Neural cell (in vitro differentiated cells): Measurements from ENCODE around the gene CSH2. TPM values are rescaled to one million over a fixed set of nuclear protein-coding genes. Genes with fewer than 3 reads are reported as not detected.

ENCODE experiments used
- H2AFZ ChIP-seq: fragments of 200-600, 300-800 bp; sonication (generic), shearing (Covaris generic); 2 replicates; pipeline ENCODE4 v1.6.0; 2014; ENCODE audit warnings: low read depth, mild to moderate bottlenecking, antibody characterized with exemption, low read length, moderate library complexity
- H3F3A ChIP-seq: fragments of 200-600 bp; shearing (Covaris generic); 2 replicates; pipeline ENCODE4 v1.6.1; 2016; ENCODE audit warnings: mild to moderate bottlenecking, moderate library complexity, mixed read lengths, antibody characterized with exemption, low read length; ENCODE audit not compliant: insufficient read depth, poor library complexity, severe bottlenecking
- H3K27ac ChIP-seq: fragments of 200-600, 300-800 bp; sonication (generic), shearing (Covaris generic); 2 replicates; pipeline ENCODE4 v1.5.1; 2014; ENCODE audit warnings: mild to moderate bottlenecking, low read length, moderate library complexity
- H3K27me3 ChIP-seq: fragments of 300-800, 200-600 bp; sonication (generic), shearing (Covaris generic); 2 replicates; pipeline ENCODE4 v1.6.0; 2014; ENCODE audit warnings: mild to moderate bottlenecking, low read depth, low read length, moderate library complexity; ENCODE audit not compliant: insufficient read depth
- H3K36me3 ChIP-seq: fragments of 300-800, 200-600 bp; sonication (generic), shearing (Covaris generic); 2 replicates; pipeline ENCODE4 v1.5.1; 2014; ENCODE audit warnings: mild to moderate bottlenecking, antibody characterized with exemption, low read length, moderate library complexity; ENCODE audit not compliant: insufficient read depth
- H3K4me2 ChIP-seq: fragments of 300-800, 200-600 bp; sonication (generic), shearing (Covaris generic); 2 replicates; pipeline ENCODE4 v1.6.0; 2014; ENCODE audit warnings: mild to moderate bottlenecking, low read length
- H3K4me3 ChIP-seq: fragments of 300-800, 200-600 bp; sonication (generic), shearing (Covaris generic); 2 replicates; pipeline ENCODE4 v1.5.1; 2014; ENCODE audit warnings: mild to moderate bottlenecking, low read length, moderate library complexity
- H3K79me2 ChIP-seq: fragments of 200-600 bp; shearing (Covaris generic); replicated peaks from 2 replicates; pipeline ENCODE4 v1.6.0; 2014; ENCODE audit warnings: mild to moderate bottlenecking, low read length, moderate library complexity; ENCODE audit not compliant: insufficient read depth
- H3K9ac ChIP-seq: fragments of 300-800, 200-600 bp; sonication (generic), shearing (Covaris generic); 2 replicates; pipeline ENCODE4 v1.6.1; 2016; ENCODE audit warnings: mild to moderate bottlenecking, low read length, mixed read lengths
- H3K9me2 ChIP-seq: fragments of 200-600 bp; shearing (Covaris generic); 2 replicates; pipeline ENCODE4 v1.6.1; 2016; ENCODE audit warnings: mild to moderate bottlenecking, low read length, mixed read lengths; ENCODE audit not compliant: insufficient read depth
- H3K9me3 ChIP-seq: fragments of 200-600, 300-800 bp; sonication (generic), shearing (Covaris generic); 2 replicates; pipeline ENCODE4 v1.6.1; 2016; ENCODE audit warnings: mild to moderate bottlenecking, mixed run types, low read length, moderate library complexity, mixed read lengths
- H4K20me1 ChIP-seq: fragments of 200-600 bp; shearing (Covaris generic); 2 replicates; pipeline ENCODE4 v1.6.1; 2016; ENCODE audit warnings: mild to moderate bottlenecking, mixed run types; ENCODE audit not compliant: insufficient read depth
- CTCF ChIP-seq: fragments of 450-650 bp; IDR thresholded peaks from 2 replicates; pipeline ENCODE4 v1.5.1; 2014; ENCODE audit warnings: antibody characterized with exemption, mild to moderate bottlenecking, moderate library complexity; ENCODE audit not compliant: poor library complexity, severe bottlenecking
- EP300 ChIP-seq: fragments of 450-650 bp; conservative IDR thresholded peaks from 2 replicates; pipeline ENCODE4 v1.6.1; 2014; ENCODE audit warnings: antibody characterized with exemption, mild to moderate bottlenecking, moderate library complexity; ENCODE audit not compliant: poor library complexity, severe bottlenecking
- EZH2 ChIP-seq: fragments of 200-600, 300-800 bp; shearing (Covaris generic), sonication (generic); IDR thresholded peaks from 2 replicates; pipeline ENCODE4 v1.6.1; 2014; ENCODE audit warnings: antibody characterized with exemption, low read length, borderline replicate concordance, mild to moderate bottlenecking; ENCODE audit not compliant: insufficient read depth, poor library complexity, severe bottlenecking
- MXI1 ChIP-seq: fragments of 450-650 bp; conservative IDR thresholded peaks from 2 replicates; pipeline ENCODE4 v1.6.1; 2014; ENCODE audit warnings: antibody characterized with exemption, mild to moderate bottlenecking; ENCODE audit not compliant: poor library complexity, severe bottlenecking
- POLR2AphosphoS5 ChIP-seq: IDR thresholded peaks from 2 replicates; pipeline ENCODE4 v1.6.1; 2012
- RAD21 ChIP-seq: fragments of 450-650 bp; conservative IDR thresholded peaks from 2 replicates; pipeline ENCODE4 v1.6.1; 2014; ENCODE audit warnings: antibody characterized with exemption, mild to moderate bottlenecking, moderate library complexity
- SMC3 ChIP-seq: fragments of 450-650 bp; conservative IDR thresholded peaks from 2 replicates; pipeline ENCODE4 v1.6.1; 2014; ENCODE audit warnings: antibody characterized with exemption, mild to moderate bottlenecking, moderate library complexity; ENCODE audit not compliant: poor library complexity
- TAF1 ChIP-seq: IDR thresholded peaks from 2 replicates; pipeline ENCODE4 v1.6.1; 2012; ENCODE audit warnings: low read depth
- polyA plus RNA-seq: library from polyadenylated mRNA; depleted of rRNA; stranded (reverse); fragments of >200 nt; gene quantifications from 2 replicates; pipeline ENCODE4 v1.2.3, GENCODE V29; 2014
- TF ChIP-seq, protein P1 (sequence below): IDR thresholded peaks from 2 replicates; pipeline ENCODE4 v1.6.1; 2012; ENCODE audit warnings: borderline replicate concordance

The CSH2 gene
- polyA plus RNA-seq, 1 donor from 2014 or later, result not detected

GRCh38 chr17:63835167-63835720 is 38.2 kb downstream of the CSH2 start:
- Histone ChIP-seq H3K9me3 (no peaks in the 10 kb centered on the region), H3K9ac (no peak overlapping the region), H3K79me2 (peaks cover 4% of the 10 kb centered on the region), H3K4me3 (no peak overlapping the region), H2AFZ (no peak overlapping the region), H3K27me3 (no peaks in the 10 kb centered on the region), H3K4me2 (no peak overlapping the region), H3F3A (no peaks in the 10 kb centered on the region), H3K9me2 (no peaks in the 10 kb centered on the region), H3K36me3 (no peaks in the 10 kb centered on the region), H3K27ac (no peak overlapping the region), H4K20me1 (no peaks in the 10 kb centered on the region)
- TF ChIP-seq SMC3 (no peak), CTCF (peak; percentile 2), MXI1 (no peak), EP300 (no peak), TAF1 (no peak)

- no peaks in the 10 kb centered on the region for H3K27me3 ChIP-seq
- H3K36me3 ChIP-seq, result no peaks in the 10 kb centered on the region
- TF ChIP-seq CTCF (peak; percentile 42), POLR2AphosphoS5 (no peak), MXI1 (no peak), RAD21 (no peak)
- no peak overlapping the region for H2AFZ ChIP-seq
- no peaks in the 10 kb centered on the region for H3K9me3 ChIP-seq
- H3K9me2 ChIP-seq, result no peaks in the 10 kb centered on the region
- no peak overlapping the region for H3K4me3 ChIP-seq
- H3K4me2 ChIP-seq, result no peak overlapping the region
- peaks cover 1% of the 10 kb centered on the region for H3K79me2 ChIP-seq
- H3K9ac ChIP-seq, result no peak overlapping the region
- H3F3A ChIP-seq, result no peaks in the 10 kb centered on the region
- H3K27ac ChIP-seq, result no peak overlapping the region
- H4K20me1 ChIP-seq, result no peaks in the 10 kb centered on the region
Measured at GRCh38 chr17:63834431-63835166, 38.9 kb downstream of the CSH2 start.

DNA sequence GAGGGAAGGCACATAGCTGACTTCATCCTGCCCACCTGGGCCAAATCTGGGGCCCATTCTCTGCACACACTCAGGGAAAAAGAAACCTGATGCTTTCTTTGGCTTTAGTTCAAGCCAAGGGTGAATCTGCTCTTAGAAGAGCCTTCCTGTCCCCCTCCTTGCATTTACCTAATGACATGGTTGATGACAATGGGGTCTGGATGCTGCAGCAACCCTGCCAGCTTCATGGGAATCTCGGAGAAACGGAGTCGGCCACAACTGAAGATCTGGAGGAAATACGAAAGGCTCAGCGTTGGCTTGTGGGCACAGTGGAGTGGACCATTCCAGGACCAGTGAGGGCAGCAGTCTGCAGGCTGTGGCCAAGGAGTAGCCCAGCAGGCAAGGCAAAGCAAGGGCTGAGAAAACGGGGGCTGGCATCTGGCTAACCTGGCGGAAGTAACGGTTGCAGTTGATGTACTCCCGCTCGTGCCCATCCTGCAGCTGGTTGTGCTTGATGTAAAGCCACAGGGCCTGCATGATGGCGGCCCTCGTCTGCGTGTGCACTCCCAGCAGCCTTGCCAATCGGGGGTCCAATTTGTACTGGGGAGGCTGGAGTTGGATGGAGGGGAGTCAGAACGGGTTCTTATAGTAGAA is 39.6 kb downstream of the CSH2 start:
- Histone ChIP-seq H3K9me2 (no peaks in the 10 kb centered on the region), H3K27me3 (no peaks in the 10 kb centered on the region), H3K9ac (no peak overlapping the region), H3F3A (no peaks in the 10 kb centered on the region), H3K27ac (no peak overlapping the region), H3K9me3 (no peaks in the 10 kb centered on the region), H3K4me3 (no peak overlapping the region), H2AFZ (no peak overlapping the region), H3K4me2 (no peak overlapping the region), H4K20me1 (no peaks in the 10 kb centered on the region), H3K79me2 (peaks cover 9% of the 10 kb centered on the region), H3K36me3 (no peaks in the 10 kb centered on the region)
- TF ChIP-seq RAD21, result no peak
- TF ChIP-seq, protein P1, sequence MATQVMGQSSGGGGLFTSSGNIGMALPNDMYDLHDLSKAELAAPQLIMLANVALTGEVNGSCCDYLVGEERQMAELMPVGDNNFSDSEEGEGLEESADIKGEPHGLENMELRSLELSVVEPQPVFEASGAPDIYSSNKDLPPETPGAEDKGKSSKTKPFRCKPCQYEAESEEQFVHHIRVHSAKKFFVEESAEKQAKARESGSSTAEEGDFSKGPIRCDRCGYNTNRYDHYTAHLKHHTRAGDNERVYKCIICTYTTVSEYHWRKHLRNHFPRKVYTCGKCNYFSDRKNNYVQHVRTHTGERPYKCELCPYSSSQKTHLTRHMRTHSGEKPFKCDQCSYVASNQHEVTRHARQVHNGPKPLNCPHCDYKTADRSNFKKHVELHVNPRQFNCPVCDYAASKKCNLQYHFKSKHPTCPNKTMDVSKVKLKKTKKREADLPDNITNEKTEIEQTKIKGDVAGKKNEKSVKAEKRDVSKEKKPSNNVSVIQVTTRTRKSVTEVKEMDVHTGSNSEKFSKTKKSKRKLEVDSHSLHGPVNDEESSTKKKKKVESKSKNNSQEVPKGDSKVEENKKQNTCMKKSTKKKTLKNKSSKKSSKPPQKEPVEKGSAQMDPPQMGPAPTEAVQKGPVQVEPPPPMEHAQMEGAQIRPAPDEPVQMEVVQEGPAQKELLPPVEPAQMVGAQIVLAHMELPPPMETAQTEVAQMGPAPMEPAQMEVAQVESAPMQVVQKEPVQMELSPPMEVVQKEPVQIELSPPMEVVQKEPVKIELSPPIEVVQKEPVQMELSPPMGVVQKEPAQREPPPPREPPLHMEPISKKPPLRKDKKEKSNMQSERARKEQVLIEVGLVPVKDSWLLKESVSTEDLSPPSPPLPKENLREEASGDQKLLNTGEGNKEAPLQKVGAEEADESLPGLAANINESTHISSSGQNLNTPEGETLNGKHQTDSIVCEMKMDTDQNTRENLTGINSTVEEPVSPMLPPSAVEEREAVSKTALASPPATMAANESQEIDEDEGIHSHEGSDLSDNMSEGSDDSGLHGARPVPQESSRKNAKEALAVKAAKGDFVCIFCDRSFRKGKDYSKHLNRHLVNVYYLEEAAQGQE, result no peak
- TF ChIP-seq EZH2, result no peak
- TF ChIP-seq TAF1, result no peak
- no peak for TF ChIP-seq SMC3
- TF ChIP-seq MXI1, result no peak
- no peak for TF ChIP-seq CTCF
- TF ChIP-seq EP300, result no peak
- no peak for TF ChIP-seq POLR2AphosphoS5
